H9 (cell line): ENCODE results near the gene TYMP. TPM values are rescaled to one million over a fixed set of nuclear protein-coding genes. Genes with fewer than 3 reads are reported as not detected.

ENCODE experiments used
- DNase-seq: peaks from one replicate; pipeline ENCODE4 v3.0.0-alpha.2; 2017
- H2AFZ ChIP-seq: one replicate; pipeline ENCODE4 v1.6.1; 2013; ENCODE audit warnings: mild to moderate bottlenecking, low read length, control low read depth, moderate library complexity
- H2AK5ac ChIP-seq: 2 replicates; pipeline ENCODE4 v1.6.1; 2013; ENCODE audit warnings: low read length, control low read depth, mixed read lengths; ENCODE audit not compliant: insufficient read length
- H2BK120ac ChIP-seq: one replicate; pipeline ENCODE4 v1.6.1; 2013; ENCODE audit warnings: low read depth, mild to moderate bottlenecking, low read length, control low read depth, inconsistent platforms; ENCODE audit not compliant: poor library complexity, severe bottlenecking
- H2BK12ac ChIP-seq: 2 replicates; pipeline ENCODE4 v1.6.1; 2013; ENCODE audit warnings: low read length, control low read depth, mixed read lengths, low read depth; ENCODE audit not compliant: insufficient read length
- H2BK15ac ChIP-seq: 2 replicates; pipeline ENCODE4 v1.6.1; 2013; ENCODE audit warnings: low read depth, low read length, control low read depth
- H2BK20ac ChIP-seq: one replicate; pipeline ENCODE4 v1.6.1; 2013; ENCODE audit warnings: low read depth, mild to moderate bottlenecking, low read length, control low read depth, inconsistent platforms; ENCODE audit not compliant: poor library complexity, severe bottlenecking
- H2BK5ac ChIP-seq: 2 replicates; pipeline ENCODE4 v1.6.1; 2013; ENCODE audit warnings: low read length, control low read depth, mixed read lengths; ENCODE audit not compliant: insufficient read length
- H3K14ac ChIP-seq: 2 replicates; pipeline ENCODE4 v1.6.1; 2013; ENCODE audit warnings: low read length, control low read depth; ENCODE audit not compliant: insufficient read depth
- H3K18ac ChIP-seq: 2 replicates; pipeline ENCODE4 v1.6.1; 2013; ENCODE audit warnings: low read depth, mild to moderate bottlenecking, mixed read lengths, low read length, control low read depth; ENCODE audit not compliant: insufficient read length
- H3K23ac ChIP-seq: 2 replicates; pipeline ENCODE4 v1.6.1; 2013; ENCODE audit warnings: low read length, control low read depth, mixed read lengths, low read depth; ENCODE audit not compliant: insufficient read length
- H3K23me2 ChIP-seq: 2 replicates; pipeline ENCODE4 v1.6.1; 2013; ENCODE audit warnings: low read depth, mild to moderate bottlenecking, mixed read lengths, low read length, control low read depth; ENCODE audit not compliant: insufficient read length, poor library complexity, severe bottlenecking
- H3K27ac ChIP-seq: 2 replicates; pipeline ENCODE4 v1.5.1; 2013; ENCODE audit warnings: low read length, control low read depth, mixed read lengths, low read depth; ENCODE audit not compliant: insufficient read length
- H3K27me3 ChIP-seq: 2 replicates; pipeline ENCODE4 v1.6.1; 2013; ENCODE audit warnings: low read length, control low read depth, inconsistent platforms; ENCODE audit not compliant: insufficient read depth
- H3K4ac ChIP-seq: 2 replicates; pipeline ENCODE4 v1.6.1; 2013; ENCODE audit warnings: low read depth, mild to moderate bottlenecking, control low read depth, inconsistent platforms, low read length, moderate library complexity
- H3K4me1 ChIP-seq: 2 replicates; pipeline ENCODE4 v1.6.1; 2013; ENCODE audit warnings: low read length, control low read depth, inconsistent platforms; ENCODE audit not compliant: insufficient read depth
- H3K4me2 ChIP-seq: 2 replicates; pipeline ENCODE4 v1.6.1; 2013; ENCODE audit warnings: low read length, control low read depth, mixed read lengths; ENCODE audit not compliant: insufficient read length, insufficient read depth
- H3K56ac ChIP-seq: 2 replicates; pipeline ENCODE4 v1.6.1; 2013; ENCODE audit warnings: low read depth, mild to moderate bottlenecking, mixed read lengths, low read length, control low read depth; ENCODE audit not compliant: insufficient read length
- H3K79me1 ChIP-seq: 2 replicates; pipeline ENCODE4 v1.6.1; 2013; ENCODE audit warnings: low read depth, mild to moderate bottlenecking, moderate library complexity, low read length, control low read depth, inconsistent platforms; ENCODE audit not compliant: insufficient read depth, poor library complexity, severe bottlenecking
- H3K79me2 ChIP-seq: 2 replicates; pipeline ENCODE4 v1.6.1; 2013; ENCODE audit warnings: low read length, control low read depth, inconsistent platforms; ENCODE audit not compliant: insufficient read depth
- H3K9ac ChIP-seq: 2 replicates; pipeline ENCODE4 v1.6.1; 2013; ENCODE audit warnings: low read length, control low read depth, mixed read lengths; ENCODE audit not compliant: insufficient read length; ENCODE audit errors: extremely low read depth
- H3K9me3 ChIP-seq: one replicate; pipeline ENCODE4 v1.6.1; 2013; ENCODE audit warnings: low read depth, low read length, inconsistent platforms; ENCODE audit not compliant: control insufficient read depth
- H3T11ph ChIP-seq: one replicate; pipeline ENCODE4 v1.6.1; 2013; ENCODE audit warnings: mild to moderate bottlenecking, low read length, control low read depth, inconsistent platforms
- H4K20me1 ChIP-seq: one replicate; pipeline ENCODE4 v1.6.1; 2013; ENCODE audit not compliant: control insufficient read depth, insufficient read length, insufficient read depth
- H4K5ac ChIP-seq: 2 replicates; pipeline ENCODE4 v1.6.1; 2013; ENCODE audit warnings: low read depth, mild to moderate bottlenecking, mixed read lengths, low read length, control low read depth; ENCODE audit not compliant: insufficient read length
- H4K8ac ChIP-seq: replicated peaks from 2 replicates; pipeline ENCODE4 v1.6.1; 2013; ENCODE audit warnings: low read length, control low read depth, mixed read lengths, low read depth; ENCODE audit not compliant: insufficient read length
- H4K91ac ChIP-seq: 2 replicates; pipeline ENCODE4 v1.6.1; 2013; ENCODE audit warnings: low read depth, mild to moderate bottlenecking, moderate library complexity, mixed read lengths, low read length, control low read depth; ENCODE audit not compliant: insufficient read length
- H3K27ac Mint-ChIP-seq, 3 experiments: 2 replicates in 2 of 3; 3 replicates in 1 of 3; pipeline ENCODE4 v1.8.0; 2020 to 2021; ENCODE audit warnings: mixed read lengths in 3 of 3, mild to moderate bottlenecking in 1 of 3, moderate library complexity in 1 of 3
- H3K27me3 Mint-ChIP-seq: 2 replicates; pipeline ENCODE4 v1.8.0; 2021; ENCODE audit warnings: low read depth, mild to moderate bottlenecking, moderate library complexity, mixed read lengths
- H3K36me3 Mint-ChIP-seq, 3 experiments: 2 replicates in 2 of 3; 3 replicates in 1 of 3; pipeline ENCODE4 v1.8.0; 2020 to 2021; ENCODE audit warnings: low read depth in 3 of 3, mixed read lengths in 3 of 3; ENCODE audit not compliant: insufficient read depth in 1 of 3
- H3K4me1 Mint-ChIP-seq, 2 experiments: 2 replicates each; pipeline ENCODE4 v1.8.0; 2020; ENCODE audit warnings: mixed read lengths in 2 of 2
- H3K4me3 Mint-ChIP-seq, 2 experiments: 2 replicates in 1 of 2; 3 replicates in 1 of 2; pipeline ENCODE4 v1.8.0; 2020 to 2021; ENCODE audit warnings: mild to moderate bottlenecking in 2 of 2, mixed read lengths in 2 of 2, moderate library complexity in 1 of 2
- H3K9me3 Mint-ChIP-seq, 2 experiments: 2 replicates in 1 of 2; 3 replicates in 1 of 2; pipeline ENCODE4 v1.8.0; 2020; ENCODE audit warnings: mild to moderate bottlenecking in 2 of 2, mixed read lengths in 2 of 2, moderate library complexity in 1 of 2
- WGBS: extraction: QIAGEN DNeasy Blood & Tissue Kit; methylation state at CpG from one replicate; pipeline ENCODE4 v1.1.7; 2013; ENCODE audit warnings: missing lambda C conversion rate, low lambda C conversion rate, mixed read lengths; ENCODE audit not compliant: insufficient read length; ENCODE audit errors: extremely low coverage; 5-methylcytosine and 5-hydroxymethylcytosine counted together
- total RNA-seq: library from RNA; stranded (reverse); gene quantifications from 2 replicates; pipeline ENCODE4 v1.2.1, GENCODE V29; 2021
- TF ChIP-seq, protein P1 (sequence below): fragments of 200-600 bp; sonication (generic); conservative IDR thresholded peaks from 3 replicates; pipeline ENCODE4 v1.8.0; 2021; ENCODE audit warnings: antibody characterized with exemption, mild to moderate bottlenecking

TYMP gene
- total RNA-seq, 1 experiment from 2014 or later: 1.0 TPM

DNA sequence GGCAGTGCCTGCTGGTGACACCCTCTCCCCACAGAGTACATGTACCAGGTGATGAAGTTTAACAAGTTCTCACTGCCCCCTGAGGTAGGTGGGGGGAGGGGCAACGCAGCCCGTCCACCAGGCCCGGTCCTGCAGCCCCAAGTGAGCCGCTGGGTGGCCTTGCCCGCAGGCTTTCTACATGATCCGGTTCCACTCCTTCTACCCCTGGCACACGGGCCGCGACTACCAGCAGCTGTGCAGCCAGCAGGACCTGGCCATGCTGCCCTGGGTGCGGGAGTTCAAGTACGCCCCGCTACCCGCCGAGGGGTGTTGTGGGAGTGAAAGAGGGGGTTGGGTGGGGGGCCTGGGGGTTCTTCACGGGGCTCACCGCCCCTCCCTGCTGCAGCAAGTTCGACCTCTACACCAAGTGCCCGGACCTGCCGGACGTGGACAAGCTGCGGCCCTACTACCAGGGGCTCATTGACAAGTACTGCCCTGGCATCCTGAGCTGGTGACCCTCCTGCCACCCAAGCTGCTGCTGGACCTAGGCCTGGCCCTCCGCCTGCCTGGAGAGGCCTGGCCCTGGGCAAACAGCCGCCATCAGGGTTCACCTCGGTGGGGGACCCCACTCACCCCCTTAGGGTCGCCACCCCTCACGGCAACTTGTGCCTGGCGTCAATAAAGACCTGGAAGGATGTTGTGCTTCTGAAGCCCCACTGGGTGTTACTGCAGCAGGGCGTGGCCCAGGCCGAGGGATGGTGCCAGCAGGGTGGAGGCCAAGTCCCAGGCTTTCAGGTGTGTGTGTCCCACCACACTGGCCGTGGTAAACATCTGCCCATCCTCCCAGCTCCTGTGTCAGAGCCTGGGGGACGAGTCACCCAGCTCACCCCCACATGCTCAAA, 40.2 kb downstream of the TYMP start:
- Histone ChIP-seq H3K4me1 (no peaks in the 10 kb centered on the region), H3K23ac (no peak overlapping the region), H2BK15ac (no peak overlapping the region), H3T11ph (no peak overlapping the region), H3K18ac (no peak overlapping the region), H2BK12ac (no peak overlapping the region), H4K8ac (no peak overlapping the region), H3K9me3 (no peaks in the 10 kb centered on the region), H2AFZ (no peak overlapping the region), H2BK120ac (no peak overlapping the region), H3K27me3 (no peaks in the 10 kb centered on the region), H4K91ac (no peak overlapping the region), H3K9ac (no peak overlapping the region), H3K4me2 (no peak overlapping the region), H3K79me2 (no peaks in the 10 kb centered on the region), H3K4ac (no peak overlapping the region), H3K23me2 (no peaks in the 10 kb centered on the region), H2AK5ac (no peak overlapping the region), H3K14ac (no peak overlapping the region), H3K56ac (no peak overlapping the region), H2BK20ac (no peak overlapping the region), H3K27ac (no peak overlapping the region), H4K20me1 (no peaks in the 10 kb centered on the region), H4K5ac (no peak overlapping the region), H2BK5ac (no peak overlapping the region), H3K79me1 (no peaks in the 10 kb centered on the region)
- peaks cover 3 to 6% of the 10 kb centered on the region in 2 experiments; a peak in 2 of 4 replicates for H3K4me1 Mint-ChIP-seq
- peak; percentile 25 for DNase-seq
- peaks cover 0 to 2% (median 0%) of the 10 kb centered on the region in 3 experiments; a peak in 1 of 7 replicates for H3K36me3 Mint-ChIP-seq
- H3K27ac Mint-ChIP-seq: no peak overlapping the region
- peaks cover 0 to 3% of the 10 kb centered on the region in 2 experiments; a peak in 1 of 5 replicates for H3K9me3 Mint-ChIP-seq
- WGBS: no CpG with 5 or more reads among the region's 31 CpGs
- peaks cover 9% of the 10 kb centered on the region for H3K27me3 Mint-ChIP-seq
- H3K4me3 Mint-ChIP-seq: no peak overlapping the region
- TF ChIP-seq, protein P1, sequence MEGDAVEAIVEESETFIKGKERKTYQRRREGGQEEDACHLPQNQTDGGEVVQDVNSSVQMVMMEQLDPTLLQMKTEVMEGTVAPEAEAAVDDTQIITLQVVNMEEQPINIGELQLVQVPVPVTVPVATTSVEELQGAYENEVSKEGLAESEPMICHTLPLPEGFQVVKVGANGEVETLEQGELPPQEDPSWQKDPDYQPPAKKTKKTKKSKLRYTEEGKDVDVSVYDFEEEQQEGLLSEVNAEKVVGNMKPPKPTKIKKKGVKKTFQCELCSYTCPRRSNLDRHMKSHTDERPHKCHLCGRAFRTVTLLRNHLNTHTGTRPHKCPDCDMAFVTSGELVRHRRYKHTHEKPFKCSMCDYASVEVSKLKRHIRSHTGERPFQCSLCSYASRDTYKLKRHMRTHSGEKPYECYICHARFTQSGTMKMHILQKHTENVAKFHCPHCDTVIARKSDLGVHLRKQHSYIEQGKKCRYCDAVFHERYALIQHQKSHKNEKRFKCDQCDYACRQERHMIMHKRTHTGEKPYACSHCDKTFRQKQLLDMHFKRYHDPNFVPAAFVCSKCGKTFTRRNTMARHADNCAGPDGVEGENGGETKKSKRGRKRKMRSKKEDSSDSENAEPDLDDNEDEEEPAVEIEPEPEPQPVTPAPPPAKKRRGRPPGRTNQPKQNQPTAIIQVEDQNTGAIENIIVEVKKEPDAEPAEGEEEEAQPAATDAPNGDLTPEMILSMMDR: no peak
